Duodenal mucosa (tissue), 2 donors: ENCODE data around the gene RNF213.

ENCODE experiments used
- H3K27ac ChIP-seq: one replicate; pipeline ENCODE4 v1.7.0; 2013; ENCODE audit warnings: low read depth, low read length
- H3K27me3 ChIP-seq, 2 donors: one replicate each; pipeline ENCODE4 v1.7.0; 2013; ENCODE audit warnings: low read length in 2 of 2, control low read depth in 1 of 2; ENCODE audit not compliant: insufficient read depth in 2 of 2, control insufficient read depth in 1 of 2
- H3K36me3 ChIP-seq, 2 donors: one replicate each; pipeline ENCODE4 v1.7.0; 2013; ENCODE audit warnings: low read length in 2 of 2, control low read depth in 1 of 2; ENCODE audit not compliant: insufficient read depth in 2 of 2, control insufficient read depth in 1 of 2
- H3K4me1 ChIP-seq, 2 donors: one replicate each; pipeline ENCODE4 v1.7.0; 2013; ENCODE audit warnings: low read length in 2 of 2, control low read depth in 1 of 2; ENCODE audit not compliant: insufficient read depth in 2 of 2, control insufficient read depth in 1 of 2
- H3K4me3 ChIP-seq, 2 donors: one replicate each; pipeline ENCODE4 v1.7.0; 2013; ENCODE audit warnings: low read length in 2 of 2, low read depth in 1 of 2
- H3K9ac ChIP-seq, 2 donors: one replicate each; pipeline ENCODE4 v1.7.0; 2013; ENCODE audit warnings: low read length in 2 of 2, low read depth in 1 of 2
- H3K9me3 ChIP-seq, 2 donors: one replicate each; pipeline ENCODE4 v1.7.0; 2013; ENCODE audit warnings: low read length in 2 of 2, control low read depth in 1 of 2; ENCODE audit not compliant: control insufficient read depth in 1 of 2

RNF213 gene

GRCh38 chr17:80316927-80317705, 56.5 kb downstream of the RNF213 start:
- H3K36me3 ChIP-seq, result peaks cover 40 to 77% of the 10 kb centered on the region in 2 donors
- no peaks in the 10 kb centered on the region for H3K9me3 ChIP-seq
- no peak overlapping the region for H3K4me3 ChIP-seq
- H3K27ac ChIP-seq, result no peak overlapping the region
- H3K4me1 ChIP-seq, result no peaks in the 10 kb centered on the region
- no peak overlapping the region for H3K9ac ChIP-seq
- no peaks in the 10 kb centered on the region for H3K27me3 ChIP-seq

- no peaks in the 10 kb centered on the region for H3K27me3 ChIP-seq
- H3K4me1 ChIP-seq, result no peaks in the 10 kb centered on the region
- H3K27ac ChIP-seq, result no peak overlapping the region
- H3K9me3 ChIP-seq, result no peaks in the 10 kb centered on the region
- H3K36me3 ChIP-seq, result peaks cover 38 to 76% of the 10 kb centered on the region in 2 donors
- H3K4me3 ChIP-seq, result no peak overlapping the region
- H3K9ac ChIP-seq, result no peak overlapping the region
Observed at GRCh38 chr17:80317706-80317980, 57.0 kb downstream of the RNF213 start.

GRCh38 chr17:80318166-80318565, 57.5 kb downstream of the RNF213 start:
- Histone ChIP-seq H3K36me3 (peaks cover 32 to 76% of the 10 kb centered on the region in 2 donors), H3K27ac (no peak overlapping the region), H3K4me3 (no peak overlapping the region), H3K9ac (no peak overlapping the region), H3K9me3 (no peaks in the 10 kb centered on the region), H3K27me3 (no peaks in the 10 kb centered on the region), H3K4me1 (no peaks in the 10 kb centered on the region)

GRCh38 chr17:80319262-80319998, 58.8 kb downstream of the RNF213 start:
- Histone ChIP-seq H3K9me3 (no peaks in the 10 kb centered on the region), H3K4me3 (no peak overlapping the region), H3K9ac (no peak overlapping the region), H3K4me1 (no peaks in the 10 kb centered on the region), H3K36me3 (peaks cover 32 to 76% of the 10 kb centered on the region in 2 donors), H3K27ac (no peak overlapping the region), H3K27me3 (no peaks in the 10 kb centered on the region)

- no peak overlapping the region for H3K4me3 ChIP-seq
- H3K9me3 ChIP-seq, result no peaks in the 10 kb centered on the region
- H3K27ac ChIP-seq, result no peak overlapping the region
- H3K9ac ChIP-seq, result no peak overlapping the region
- H3K4me1 ChIP-seq, result no peaks in the 10 kb centered on the region
- peaks cover 32 to 80% of the 10 kb centered on the region in 2 donors for H3K36me3 ChIP-seq
- no peaks in the 10 kb centered on the region for H3K27me3 ChIP-seq
Observed at GRCh38 chr17:80319999-80320344, 59.3 kb downstream of the RNF213 start.

GRCh38 chr17:80320496-80320895, 59.8 kb downstream of the RNF213 start:
- no peak overlapping the region for H3K9ac ChIP-seq
- H3K9me3 ChIP-seq, result no peaks in the 10 kb centered on the region
- no peak overlapping the region for H3K4me3 ChIP-seq
- H3K27ac ChIP-seq, result no peak overlapping the region
- peaks cover 32 to 84% of the 10 kb centered on the region in 2 donors for H3K36me3 ChIP-seq
- no peaks in the 10 kb centered on the region for H3K4me1 ChIP-seq
- H3K27me3 ChIP-seq, result no peaks in the 10 kb centered on the region

- H3K36me3 ChIP-seq, result peaks cover 29 to 83% of the 10 kb centered on the region in 2 donors
- no peaks in the 10 kb centered on the region for H3K27me3 ChIP-seq
- H3K4me3 ChIP-seq, result no peak overlapping the region
Observed at GRCh38 chr17:80322864-80323263, 62.2 kb downstream of the RNF213 start.

GRCh38 chr17:80323982-80324381, 63.3 kb downstream of the RNF213 start:
- Histone ChIP-seq H3K36me3 (peaks cover 39 to 85% of the 10 kb centered on the region in 2 donors), H3K4me3 (no peak overlapping the region), H3K4me1 (no peaks in the 10 kb centered on the region)

More at GRCh38 chr17:80322864-80323263, 62.2 kb downstream of the RNF213 start:
- H3K4me1 ChIP-seq, result no peaks in the 10 kb centered on the region
- no peak overlapping the region for H3K9ac ChIP-seq
- H3K27ac ChIP-seq, result no peak overlapping the region
- H3K9me3 ChIP-seq, result no peaks in the 10 kb centered on the region

GRCh38 chr17:80327518-80327917, 66.9 kb downstream of the RNF213 start:
- Histone ChIP-seq H3K9me3 (no peaks in the 10 kb centered on the region), H3K4me1 (no peaks in the 10 kb centered on the region), H3K9ac (no peak overlapping the region), H3K27ac (no peak overlapping the region), H3K36me3 (peaks cover 34 to 83% of the 10 kb centered on the region in 2 donors), H3K27me3 (no peaks in the 10 kb centered on the region), H3K4me3 (no peak overlapping the region)

More at GRCh38 chr17:80323982-80324381, 63.3 kb downstream of the RNF213 start:
- H3K27me3 ChIP-seq, result no peaks in the 10 kb centered on the region
- H3K9me3 ChIP-seq, result no peaks in the 10 kb centered on the region
- H3K27ac ChIP-seq, result no peak overlapping the region
- H3K9ac ChIP-seq, result no peak overlapping the region

- no peaks in the 10 kb centered on the region for H3K4me1 ChIP-seq
- H3K27me3 ChIP-seq, result no peaks in the 10 kb centered on the region
- no peak overlapping the region for H3K9ac ChIP-seq
- no peak overlapping the region for H3K4me3 ChIP-seq
- H3K27ac ChIP-seq, result no peak overlapping the region
- H3K9me3 ChIP-seq, result no peaks in the 10 kb centered on the region
- H3K36me3 ChIP-seq, result peaks cover 42 to 80% of the 10 kb centered on the region in 2 donors
Observed at GRCh38 chr17:80328634-80329380, 68.2 kb downstream of the RNF213 start.
